HG03520 (cell line): ENCODE data around the gene NELL1.

Experiments
- ATAC-seq: cut with Tn5 transposase; IDR thresholded peaks from one replicate; pipeline ENCODE4 v1.9.1; 2021; ENCODE audit warnings: mild to moderate bottlenecking, moderate library complexity; ENCODE audit not compliant: unreplicated experiment

The NELL1 gene

GRCh38 chr11:20668844-20669819, at the start of gene NELL1:
NELL1 (plus strand) TSS chr11:20669586.
- no peak for ATAC-seq

- no peak for ATAC-seq
These were observed 48.4 kb upstream of the NELL1 start for GRCh38 chr11:20620988-20621387.

GRCh38 chr11:20621679-20622078, 47.7 kb upstream of the NELL1 start:
- ATAC-seq = no peak

GRCh38 chr11:20623252-20623651, 46.1 kb upstream of the NELL1 start:
- ATAC-seq = no peak

- ATAC-seq = no peak
These were observed 43.1 kb upstream of the NELL1 start for GRCh38 chr11:20626279-20626678.

GRCh38 chr11:20627026-20627425, 42.4 kb upstream of the NELL1 start:
- no peak for ATAC-seq

- no peak for ATAC-seq
These were observed 41.7 kb upstream of the NELL1 start for GRCh38 chr11:20627701-20628100.

GRCh38 chr11:20631519-20632168, 37.7 kb upstream of the NELL1 start:
- ATAC-seq = no peak

GRCh38 chr11:20632169-20632532, 37.2 kb upstream of the NELL1 start:
- ATAC-seq = no peak

GRCh38 chr11:20634044-20634443, 35.3 kb upstream of the NELL1 start:
- no peak for ATAC-seq

GRCh38 chr11:20634781-20635180, 34.6 kb upstream of the NELL1 start:
- ATAC-seq = no peak

- no peak for ATAC-seq
These were observed 31.3 kb upstream of the NELL1 start for GRCh38 chr11:20638074-20638473.

GRCh38 chr11:20639688-20640087, 29.7 kb upstream of the NELL1 start:
- no peak for ATAC-seq

GRCh38 chr11:20640401-20640800, 29.0 kb upstream of the NELL1 start:
- ATAC-seq = no peak

- no peak for ATAC-seq
These were observed 25.0 kb upstream of the NELL1 start for GRCh38 chr11:20644360-20644759.

- no peak for ATAC-seq
These were observed 21.3 kb upstream of the NELL1 start for GRCh38 chr11:20647976-20648565.

- ATAC-seq = no peak
These were observed 17.1 kb upstream of the NELL1 start for GRCh38 chr11:20652150-20652806.

GRCh38 chr11:20654038-20654437, 15.3 kb upstream of the NELL1 start:
- ATAC-seq = no peak

GRCh38 chr11:20656901-20657300, 12.5 kb upstream of the NELL1 start:
- ATAC-seq = no peak

- ATAC-seq = no peak
These were observed 11.3 kb upstream of the NELL1 start for GRCh38 chr11:20658135-20658534.

- ATAC-seq = no peak
These were observed 7.9 kb upstream of the NELL1 start for GRCh38 chr11:20661445-20661844.
